Neuronal stem cell (in vitro differentiated cells): Measurements from ENCODE around the gene HOXA13.

ENCODE experiments used
- DNase-seq: peaks from one replicate; pipeline ENCODE4 v3.0.0-alpha.2; 2013; ENCODE audit warnings: low spot score
- H2AFZ ChIP-seq: one replicate; pipeline ENCODE4 v1.6.1; 2013; ENCODE audit warnings: mild to moderate bottlenecking, low read length, inconsistent platforms
- H2AK5ac ChIP-seq: 2 replicates; pipeline ENCODE4 v1.6.1; 2013; ENCODE audit warnings: low read depth, mild to moderate bottlenecking, inconsistent platforms, low read length, moderate library complexity, mixed read lengths
- H2BK120ac ChIP-seq: 2 replicates; pipeline ENCODE4 v1.6.1; 2013; ENCODE audit warnings: low read depth, mild to moderate bottlenecking, inconsistent platforms, low read length, moderate library complexity, mixed read lengths
- H2BK12ac ChIP-seq: one replicate; pipeline ENCODE4 v1.6.1; 2013; ENCODE audit warnings: low read length, inconsistent platforms
- H2BK15ac ChIP-seq: 2 replicates; pipeline ENCODE4 v1.6.1; 2013; ENCODE audit warnings: mild to moderate bottlenecking, low read length, inconsistent platforms, mixed read lengths
- H2BK5ac ChIP-seq: one replicate; pipeline ENCODE4 v1.6.1; 2013; ENCODE audit warnings: inconsistent platforms, mild to moderate bottlenecking, low read length, moderate library complexity
- H3K14ac ChIP-seq: one replicate; pipeline ENCODE4 v1.6.1; 2013; ENCODE audit warnings: low read length, inconsistent platforms
- H3K18ac ChIP-seq: 2 replicates; pipeline ENCODE4 v1.6.1; 2013; ENCODE audit warnings: low read length, inconsistent platforms
- H3K23ac ChIP-seq: 2 replicates; pipeline ENCODE4 v1.6.1; 2013; ENCODE audit warnings: low read depth, mild to moderate bottlenecking, mixed read lengths, low read length, inconsistent platforms; ENCODE audit not compliant: poor library complexity
- H3K27ac ChIP-seq: replicated peaks from 3 replicates; pipeline ENCODE4 v1.5.1; 2013; ENCODE audit warnings: low read length, inconsistent platforms
- H3K27me3 ChIP-seq, 3 experiments: 2 replicates each; pipeline ENCODE4 v1.6.1; 2013; ENCODE audit warnings: low read length in 3 of 3, mild to moderate bottlenecking in 2 of 3, inconsistent platforms in 1 of 3, low read depth in 1 of 3, mixed read lengths in 1 of 3, moderate library complexity in 1 of 3; ENCODE audit not compliant: control insufficient read depth in 3 of 3, insufficient read depth in 3 of 3
- H3K36me3 ChIP-seq, 2 donors: replicated peaks in 1 of 2; 2 replicates each; pipeline ENCODE4 v1.6.1; 2013; ENCODE audit warnings: low read length in 2 of 2; ENCODE audit not compliant: control insufficient read depth in 2 of 2, insufficient read depth in 2 of 2
- H3K4ac ChIP-seq: 2 replicates; pipeline ENCODE4 v1.6.1; 2013; ENCODE audit warnings: inconsistent platforms, mild to moderate bottlenecking, low read length, moderate library complexity
- H3K4me1 ChIP-seq, 2 donors: 1 replicate in 1 of 2; 2 replicates in 1 of 2; pipeline ENCODE4 v1.6.1; 2013; ENCODE audit warnings: low read length in 2 of 2, low read depth in 1 of 2; ENCODE audit not compliant: control insufficient read depth in 2 of 2, insufficient read depth in 1 of 2
- H3K4me2 ChIP-seq: one replicate; pipeline ENCODE4 v1.6.1; 2013; ENCODE audit warnings: mild to moderate bottlenecking, low read length, inconsistent platforms; ENCODE audit not compliant: insufficient read depth, poor library complexity, severe bottlenecking
- H3K4me3 ChIP-seq, 2 donors: 2 replicates each; pipeline ENCODE4 v1.5.1; 2013; ENCODE audit warnings: low read length in 2 of 2, mild to moderate bottlenecking in 2 of 2, inconsistent platforms in 1 of 2, moderate library complexity in 1 of 2
- H3K79me1 ChIP-seq: one replicate; pipeline ENCODE4 v1.6.1; 2013; ENCODE audit warnings: low read depth, mild to moderate bottlenecking, inconsistent platforms, low read length, moderate library complexity
- H3K9ac ChIP-seq: one replicate; pipeline ENCODE4 v1.6.1; 2013; ENCODE audit warnings: mild to moderate bottlenecking, low read depth, low read length, inconsistent platforms; ENCODE audit not compliant: poor library complexity
- H3K9me3 ChIP-seq, 2 donors: replicated peaks in 1 of 2; 2 replicates each; pipeline versions ENCODE3 to v1.6.1; 2013; ENCODE audit warnings: low read length in 2 of 2, mild to moderate bottlenecking in 2 of 2, inconsistent platforms in 1 of 2, low read depth in 1 of 2, mixed read lengths in 1 of 2, moderate library complexity in 1 of 2; ENCODE audit not compliant: control insufficient read depth in 2 of 2, insufficient read depth in 1 of 2
- H4K8ac ChIP-seq: one replicate; pipeline ENCODE4 v1.6.1; 2013; ENCODE audit warnings: low read depth, mild to moderate bottlenecking, inconsistent platforms, low read length, moderate library complexity
- H4K91ac ChIP-seq: one replicate; pipeline ENCODE4 v1.6.1; 2013; ENCODE audit warnings: low read length, low read depth, mild to moderate bottlenecking, inconsistent platforms; ENCODE audit not compliant: poor library complexity
- WGBS, 2 donors: extraction: QIAGEN DNeasy Blood & Tissue Kit; methylation state at CpG; one replicate each; pipeline ENCODE4 v1.1.7; 2013; ENCODE audit warnings: missing lambda C conversion rate in 2 of 2, mixed read lengths in 1 of 2; ENCODE audit not compliant: insufficient read length in 2 of 2, insufficient replicate concordance in 1 of 2; ENCODE audit errors: extremely low coverage in 2 of 2; 5-methylcytosine and 5-hydroxymethylcytosine counted together

HOXA13 gene

DNA sequence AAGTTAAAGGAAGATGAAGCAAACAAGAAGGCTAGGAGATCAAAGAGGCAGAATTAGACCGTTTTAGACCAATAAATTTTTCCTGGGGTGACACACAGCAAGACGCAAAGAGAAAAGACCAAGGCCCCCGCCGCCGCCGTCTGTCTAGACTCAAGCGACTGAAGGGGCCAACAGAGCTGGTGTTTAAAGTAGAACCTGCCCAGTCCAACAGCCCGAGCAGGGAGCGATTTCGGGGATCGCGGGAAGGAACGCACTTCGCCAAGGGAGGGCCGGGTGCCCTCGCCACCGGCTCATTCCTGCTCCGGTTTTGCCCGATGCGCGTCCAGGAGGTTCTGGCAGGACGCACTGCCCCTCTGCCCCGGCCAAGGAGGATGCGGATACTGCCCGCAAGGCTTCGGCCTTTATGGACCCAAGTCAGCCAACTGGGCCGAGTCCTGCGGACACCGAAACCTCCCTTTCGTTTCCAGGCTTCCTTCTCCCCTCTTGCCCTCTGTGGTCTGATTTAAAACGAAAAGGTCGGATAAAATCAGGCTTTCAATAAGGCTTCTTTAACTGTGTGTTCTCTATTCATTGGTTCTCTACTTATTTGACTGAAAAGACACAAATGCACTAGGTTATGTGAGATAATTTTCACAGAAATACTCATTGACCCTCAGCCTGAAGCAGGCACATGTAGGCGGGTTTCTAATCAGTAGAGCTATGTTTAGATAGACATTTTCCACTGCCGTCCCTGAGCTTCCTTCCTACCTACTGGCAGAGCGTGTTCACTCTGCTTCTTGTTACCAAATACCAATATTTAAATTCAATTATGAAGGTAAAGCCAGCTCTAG lies 41.2 kb downstream of the HOXA13 start:
- Histone ChIP-seq H4K8ac (no peak overlapping the region), H3K4ac (no peak overlapping the region), H3K18ac (no peak overlapping the region), H2BK5ac (no peak overlapping the region), H3K9me3 (peaks cover 25 to 35% of the 10 kb centered on the region in 2 donors), H2BK15ac (no peak overlapping the region), H3K27me3 (peaks cover 73 to 97% (median 94%) of the 10 kb centered on the region in 3 experiments), H3K36me3 (no peaks in the 10 kb centered on the region), H3K27ac (no peak overlapping the region), H3K4me3 (no peak overlapping the region), H2AFZ (no peak overlapping the region), H3K23ac (peak overlapping the region; percentile 78), H3K4me1 (no peaks in the 10 kb centered on the region), H3K9ac (no peak overlapping the region), H3K14ac (no peak overlapping the region), H3K79me1 (peaks cover 2% of the 10 kb centered on the region), H4K91ac (no peak overlapping the region), H2BK12ac (no peak overlapping the region), H3K4me2 (no peak overlapping the region), H2AK5ac (no peak overlapping the region), H2BK120ac (no peak overlapping the region)
- no peak for DNase-seq
- WGBS, 2 donors = no CpG with 5 or more reads among the region's 35 CpGs

DNA sequence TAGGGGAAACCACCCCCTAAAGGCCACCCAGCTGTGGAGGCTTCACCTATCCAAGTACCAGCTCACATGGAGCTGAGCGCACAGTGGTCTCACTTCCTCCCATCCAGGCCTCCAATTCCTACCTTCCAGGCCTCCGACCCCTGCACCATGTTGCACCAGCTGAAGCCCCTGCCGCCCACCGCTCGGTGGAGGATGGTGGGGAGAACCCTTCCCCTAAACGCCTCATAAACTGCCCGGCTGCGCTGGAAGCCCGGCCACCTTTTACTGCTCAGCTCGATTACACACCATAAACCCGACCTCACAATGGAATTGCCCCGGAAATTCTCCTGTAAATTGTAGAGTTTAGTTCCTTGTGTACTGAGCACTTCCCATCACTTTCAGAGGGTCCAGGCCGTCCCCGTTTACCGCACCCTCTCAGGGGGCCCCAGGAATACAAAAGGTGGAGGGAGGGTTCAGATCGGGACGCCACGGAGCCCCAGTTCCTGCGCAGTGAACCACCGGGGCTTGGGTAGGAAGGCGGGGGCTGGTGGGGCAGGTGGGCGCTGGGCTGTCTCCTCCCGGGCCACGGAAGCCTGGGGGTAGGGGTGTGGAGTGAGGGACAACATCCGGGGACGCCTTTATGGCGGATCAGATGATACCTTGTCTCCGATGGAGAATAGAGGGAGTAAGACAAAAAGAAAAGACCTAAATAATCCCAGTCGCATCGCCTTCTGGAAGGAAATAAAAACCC lies 42.0 kb downstream of the HOXA13 start:
- no peak overlapping the region for H3K4me2 ChIP-seq
- no peak overlapping the region for H4K8ac ChIP-seq
- no peak overlapping the region for H3K4ac ChIP-seq
- H3K9ac ChIP-seq = no peak overlapping the region
- H2BK5ac ChIP-seq = no peak overlapping the region
- H3K27ac ChIP-seq = no peak overlapping the region
- H2BK120ac ChIP-seq = no peak overlapping the region
- no peak overlapping the region for H2AK5ac ChIP-seq
- no peak overlapping the region for H3K14ac ChIP-seq
- no peaks in the 10 kb centered on the region for H3K36me3 ChIP-seq
- H3K23ac ChIP-seq = no peak overlapping the region
- H3K27me3 ChIP-seq = peaks cover 75 to 97% (median 94%) of the 10 kb centered on the region in 3 experiments
- peaks cover 25 to 37% of the 10 kb centered on the region in 2 donors for H3K9me3 ChIP-seq
- no peak overlapping the region for H3K4me3 ChIP-seq
- DNase-seq = no peak
- H2BK15ac ChIP-seq = no peak overlapping the region
- WGBS, 2 donors = no CpG with 5 or more reads among the region's 30 CpGs
- H4K91ac ChIP-seq = no peak overlapping the region
- H3K79me1 ChIP-seq = peaks cover 2% of the 10 kb centered on the region
- H3K4me1 ChIP-seq = no peaks in the 10 kb centered on the region
- H2BK12ac ChIP-seq = no peak overlapping the region
- H2AFZ ChIP-seq = no peak overlapping the region
- H3K18ac ChIP-seq = no peak overlapping the region

DNA sequence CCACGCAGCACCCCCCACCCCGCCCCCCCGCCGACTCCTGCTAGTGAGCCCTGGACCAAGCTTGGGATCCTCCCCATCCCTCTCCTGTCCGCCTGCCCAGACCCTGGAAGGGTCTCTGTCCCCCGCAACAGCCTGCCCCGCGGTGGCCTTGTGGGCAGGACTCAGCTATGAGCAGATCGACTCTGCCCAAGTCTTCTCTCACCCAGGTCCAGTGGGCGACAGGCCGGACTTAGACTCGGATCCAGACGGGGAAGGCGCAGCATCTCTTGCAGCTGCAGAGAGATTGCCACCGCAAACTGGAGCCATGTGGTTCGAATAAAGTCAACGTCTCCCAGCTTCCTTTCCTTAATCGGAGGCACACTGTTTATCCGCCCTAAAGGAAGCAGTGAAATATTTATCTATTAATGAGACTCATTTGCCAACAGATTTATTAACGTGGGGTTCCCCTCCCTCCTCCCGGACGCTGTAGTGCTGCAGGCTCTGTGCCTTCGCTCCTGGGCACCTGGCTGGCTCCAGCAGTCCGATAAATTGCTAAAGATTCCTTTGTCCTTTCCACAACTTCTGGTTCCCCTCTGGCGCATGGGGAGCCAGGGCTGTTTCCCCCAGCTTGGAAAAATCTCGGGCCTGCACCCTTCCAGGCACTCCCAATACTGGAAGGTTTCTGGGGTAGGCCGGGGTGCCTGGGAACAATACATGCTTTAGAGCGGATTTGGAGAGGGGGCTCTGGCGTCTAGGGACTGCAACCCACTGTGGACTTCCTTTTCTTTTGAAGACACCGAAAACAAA lies 42.8 kb downstream of the HOXA13 start:
- Histone ChIP-seq H3K4me1 (no peaks in the 10 kb centered on the region), H3K9me3 (peaks cover 25 to 38% of the 10 kb centered on the region in 2 donors), H3K4ac (no peak overlapping the region), H3K9ac (no peak overlapping the region), H2BK15ac (no peak overlapping the region), H3K27me3 (peaks cover 80 to 98% (median 94%) of the 10 kb centered on the region in 3 experiments), H2BK120ac (no peak overlapping the region), H2BK12ac (no peak overlapping the region), H3K18ac (no peak overlapping the region), H3K36me3 (no peaks in the 10 kb centered on the region), H3K27ac (no peak overlapping the region), H3K14ac (no peak overlapping the region), H2BK5ac (no peak overlapping the region), H3K4me2 (no peak overlapping the region), H2AFZ (peak overlapping the region; percentile 79), H3K79me1 (peaks cover 2% of the 10 kb centered on the region), H2AK5ac (no peak overlapping the region), H3K4me3 (no peak overlapping the region), H3K23ac (no peak overlapping the region), H4K91ac (no peak overlapping the region), H4K8ac (no peak overlapping the region)
- no peak for DNase-seq
- WGBS, 2 donors = no CpG with 5 or more reads among the region's 30 CpGs
